ENCODE data around the gene TRMT2A.
"Not testable (repeated sequence)": the region's sequence is repeated elsewhere in the genome, so short reads cannot be mapped to it uniquely, and the experiment has no call there.

Gene TRMT2A

GRCh38 chr22:20083157-20083890 lies 33.7 kb downstream of the TRMT2A start:
- DNase-seq: no peak

GRCh38 chr22:20080776-20081654 lies 36.0 kb downstream of the TRMT2A start:
- DNase-seq: no peak

- peak; percentile 67 for DNase-seq
These were observed 36.6 kb downstream of the TRMT2A start for GRCh38 chr22:20080445-20080775.

GRCh38 chr22:20079745-20080444 lies 37.1 kb downstream of the TRMT2A start, which contains the start of gene DGCR8:
TSS of gene DGCR8 (plus strand) at chr22:20080241. CDS start at chr22:20085964, 5,723 bp downstream.
- peak; percentile 61 for DNase-seq

- no peak for DNase-seq
These were observed 40.3 kb downstream of the TRMT2A start for GRCh38 chr22:20076627-20077172.

GRCh38 chr22:20071524-20071972 lies 45.5 kb downstream of the TRMT2A start:
- no peak for DNase-seq

GRCh38 chr22:20069331-20070042 lies 47.5 kb downstream of the TRMT2A start:
- DNase-seq: no peak

GRCh38 chr22:20068640-20069039 lies 48.4 kb downstream of the TRMT2A start:
- DNase-seq: no peak

GRCh38 chr22:20067384-20067682 lies 49.7 kb downstream of the TRMT2A start:
- not testable (repeated sequence) for DNase-seq

GRCh38 chr22:20066617-20067383 lies 50.2 kb downstream of the TRMT2A start:
- no peak for DNase-seq

- DNase-seq: no peak
These were observed 51.0 kb downstream of the TRMT2A start for GRCh38 chr22:20065896-20066616.

- DNase-seq: no peak
These were observed 52.3 kb downstream of the TRMT2A start for GRCh38 chr22:20064545-20065262.

- DNase-seq: no peak
These were observed 52.9 kb downstream of the TRMT2A start for GRCh38 chr22:20064140-20064480.

- DNase-seq: no peak
These were observed 53.5 kb downstream of the TRMT2A start for GRCh38 chr22:20063271-20064139.

GRCh38 chr22:20062766-20063083 lies 54.3 kb downstream of the TRMT2A start:
- no peak for DNase-seq

- no peak for DNase-seq
These were observed 54.8 kb downstream of the TRMT2A start for GRCh38 chr22:20062043-20062765.
